ENCODE results near the gene TMEM131.
"Not testable (repeated sequence)": the region's sequence is repeated elsewhere in the genome, so short reads cannot be mapped to it uniquely, and the experiment has no call there.

TMEM131 gene

GRCh38 chr2:97907369-97908100 lies 88.2 kb downstream of the TMEM131 start:
- DNase-seq: no peak

DNA sequence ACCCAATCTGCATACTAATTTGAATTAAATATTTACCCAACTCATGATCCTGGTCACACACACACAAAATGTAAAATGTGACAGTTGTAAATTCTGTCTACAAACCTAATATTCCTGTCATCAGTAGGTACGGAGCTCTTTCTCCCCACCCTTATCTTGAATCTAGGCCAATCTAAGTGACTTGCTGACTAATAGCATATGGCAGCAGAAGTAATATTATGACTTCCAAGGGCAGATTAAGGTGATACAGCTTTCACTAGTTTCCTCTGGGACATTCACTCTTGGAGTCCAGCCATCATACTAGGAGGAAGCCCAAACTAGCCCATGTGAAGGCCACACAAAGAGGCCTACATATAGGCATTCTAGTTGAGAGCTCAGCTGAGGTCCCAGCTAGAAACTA lies 89.4 kb downstream of the TMEM131 start:
- DNase-seq: no peak

DNA sequence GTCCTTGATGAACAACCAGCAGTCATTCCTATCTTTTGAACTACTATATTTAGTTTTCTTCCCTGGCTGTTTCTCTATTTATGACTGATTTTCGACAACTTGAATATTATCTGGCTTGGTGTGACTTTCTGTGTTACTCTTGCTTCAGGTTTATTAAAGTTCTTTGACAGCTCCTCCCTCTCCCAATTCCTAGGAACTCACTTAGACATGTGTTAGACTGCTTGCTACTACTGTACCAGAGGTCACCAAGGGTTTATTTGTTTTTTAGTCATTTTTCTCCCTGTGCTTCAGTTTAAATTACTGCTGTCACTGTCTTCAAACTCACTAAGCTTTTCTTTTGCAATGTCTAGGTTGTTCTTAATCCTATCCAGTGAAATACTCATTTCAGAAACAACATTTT lies 90.5 kb downstream of the TMEM131 start:
- DNase-seq: no peak

DNA sequence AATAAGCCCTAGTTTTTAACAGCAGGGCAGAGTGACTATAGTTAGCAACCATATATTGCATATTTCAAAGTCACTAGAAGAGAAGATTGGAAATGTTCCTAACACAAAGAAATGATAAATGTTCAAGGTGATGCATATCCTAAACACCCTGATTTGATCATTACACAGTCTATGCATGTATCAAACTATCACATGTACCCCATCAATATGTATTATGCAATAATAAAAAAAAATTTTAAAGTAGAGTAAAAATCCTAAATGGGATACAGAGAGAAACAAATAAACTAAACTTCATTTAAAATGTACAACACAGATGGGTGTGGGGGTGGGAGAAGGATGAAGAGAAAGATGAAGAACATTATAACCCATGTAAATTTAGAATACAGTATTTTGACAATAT lies 93.9 kb downstream of the TMEM131 start:
- DNase-seq: no peak

DNA sequence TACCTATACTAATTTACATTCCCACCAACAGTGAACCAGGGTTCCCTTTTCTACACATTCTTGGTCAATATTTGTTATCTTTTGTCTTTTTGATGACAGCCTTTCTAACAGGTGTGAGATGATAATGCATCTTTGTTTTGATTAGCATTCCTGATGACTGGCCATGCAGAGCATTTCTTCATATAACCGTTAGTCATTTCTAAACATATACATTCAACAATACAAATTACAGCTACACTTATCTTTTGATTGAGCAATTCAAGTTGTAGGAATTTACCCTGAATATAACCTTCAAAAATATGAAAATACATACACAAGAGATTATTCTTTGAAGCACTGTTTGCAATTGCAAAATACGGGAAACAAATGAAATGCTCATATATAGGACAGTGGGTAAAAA lies 94.9 kb downstream of the TMEM131 start:
- no peak for DNase-seq

GRCh38 chr2:97893042-97893441 lies 102.7 kb downstream of the TMEM131 start:
- DNase-seq: not testable (repeated sequence)

DNA sequence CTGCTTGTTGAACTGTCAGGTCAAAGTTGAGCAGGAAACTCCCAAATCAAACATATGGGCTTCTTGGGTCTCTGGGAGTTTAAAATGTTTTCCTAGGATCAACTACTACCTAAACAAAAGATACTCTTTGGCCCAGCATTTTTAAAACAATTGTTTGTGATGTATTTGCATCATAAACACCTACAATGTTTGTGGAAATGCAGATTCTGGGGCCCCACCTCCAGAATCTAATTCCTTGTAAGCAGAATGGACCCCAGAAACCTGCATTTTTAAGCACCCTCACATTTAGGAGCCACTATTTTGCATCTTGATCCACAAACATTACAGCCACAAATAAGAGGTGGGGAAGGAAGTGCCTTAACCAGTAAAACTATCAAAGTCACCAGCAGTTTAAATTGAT lies 104.1 kb downstream of the TMEM131 start:
- no peak for DNase-seq

DNA sequence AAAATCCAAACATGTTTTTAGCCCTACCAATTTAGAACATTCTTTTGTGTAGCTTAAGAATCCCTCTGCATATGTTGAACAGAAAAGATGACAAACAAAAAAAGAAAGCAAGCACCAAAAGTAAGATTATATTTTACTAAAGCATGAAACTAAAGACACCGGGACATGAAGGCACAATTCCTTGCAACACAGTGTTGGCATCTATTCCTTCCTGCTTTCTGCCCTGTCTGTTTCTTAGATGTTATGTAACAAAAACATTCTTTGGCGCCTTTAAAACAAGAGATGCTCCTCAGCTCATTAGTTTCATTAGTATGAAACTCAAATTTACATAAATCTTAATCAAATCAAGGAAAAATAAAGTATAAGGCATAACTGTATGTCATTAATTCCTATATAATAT lies 106.6 kb downstream of the TMEM131 start:
- no peak for DNase-seq

- DNase-seq: no peak
Observed at GRCh38 chr2:97885841-97886240, 109.9 kb downstream of the TMEM131 start.

DNA sequence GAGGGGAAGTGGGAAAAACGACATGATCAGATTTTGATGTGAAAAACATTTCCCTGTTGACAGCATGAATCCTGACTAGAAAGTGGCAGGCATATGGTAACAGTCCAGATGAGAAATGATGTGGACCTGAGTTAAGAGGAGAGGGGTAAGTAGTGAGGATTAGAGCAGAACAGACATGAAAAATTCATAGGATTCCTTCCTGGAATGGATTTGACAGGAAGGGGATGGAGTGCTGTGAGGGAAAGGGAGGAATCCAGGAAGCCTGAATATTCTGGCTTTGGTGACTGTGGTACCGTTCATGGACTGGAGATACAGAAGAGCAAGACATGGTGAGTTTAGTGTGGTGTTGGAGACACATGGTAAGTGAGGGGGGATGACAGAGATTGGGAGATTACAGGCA lies 115.4 kb downstream of the TMEM131 start:
- no peak for DNase-seq

DNA sequence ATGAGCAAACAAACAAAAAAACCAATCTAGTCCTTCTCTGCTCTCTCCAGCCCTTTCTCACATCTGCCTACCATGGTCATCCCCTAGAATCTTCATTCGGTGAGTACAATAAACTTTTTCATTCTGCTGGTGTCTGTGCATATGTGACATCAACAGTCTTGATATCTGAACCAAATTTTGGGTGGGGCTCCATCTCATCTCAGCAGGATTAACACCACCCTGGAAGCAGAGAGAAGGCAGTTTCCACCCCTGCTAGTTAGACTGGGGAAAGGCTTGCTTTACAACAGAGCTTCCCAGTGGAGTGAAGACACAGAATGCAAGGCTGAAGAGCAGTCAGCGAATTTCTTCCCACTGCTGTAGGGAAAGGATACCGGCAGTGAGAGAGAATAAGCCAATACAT lies 116.9 kb downstream of the TMEM131 start:
- no peak for DNase-seq

DNA sequence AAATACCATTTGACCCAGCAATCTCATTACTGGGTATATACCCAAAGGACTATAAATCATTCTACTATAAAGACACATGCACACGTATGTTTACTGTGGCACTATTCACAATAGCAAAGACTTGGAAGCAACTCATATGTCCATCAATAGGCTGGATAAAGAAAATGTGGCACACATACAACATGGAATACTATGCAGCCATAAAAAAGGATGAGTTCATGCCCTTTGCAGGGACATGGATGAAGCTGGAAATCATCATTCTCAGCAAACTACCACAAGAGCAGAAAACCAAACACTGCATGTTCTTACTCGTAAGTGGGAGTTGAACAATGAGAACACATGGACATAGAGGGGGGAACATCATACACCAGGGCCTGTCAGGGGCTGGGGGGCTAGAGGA lies 117.4 kb downstream of the TMEM131 start:
- not testable (repeated sequence) for DNase-seq

GRCh38 chr2:97871096-97871780 lies 124.5 kb downstream of the TMEM131 start:
- DNase-seq: no peak

GRCh38 chr2:97870396-97870843 lies 125.3 kb downstream of the TMEM131 start:
- no peak for DNase-seq

- DNase-seq: no peak
Observed at GRCh38 chr2:97869722-97870346, 125.9 kb downstream of the TMEM131 start.

- no peak for DNase-seq
Observed at GRCh38 chr2:97868986-97869721, 126.6 kb downstream of the TMEM131 start.

- no peak for DNase-seq
Observed at GRCh38 chr2:97863829-97864228, 131.9 kb downstream of the TMEM131 start.

- DNase-seq: no peak
Observed at GRCh38 chr2:97861177-97861576, 134.6 kb downstream of the TMEM131 start.

DNA sequence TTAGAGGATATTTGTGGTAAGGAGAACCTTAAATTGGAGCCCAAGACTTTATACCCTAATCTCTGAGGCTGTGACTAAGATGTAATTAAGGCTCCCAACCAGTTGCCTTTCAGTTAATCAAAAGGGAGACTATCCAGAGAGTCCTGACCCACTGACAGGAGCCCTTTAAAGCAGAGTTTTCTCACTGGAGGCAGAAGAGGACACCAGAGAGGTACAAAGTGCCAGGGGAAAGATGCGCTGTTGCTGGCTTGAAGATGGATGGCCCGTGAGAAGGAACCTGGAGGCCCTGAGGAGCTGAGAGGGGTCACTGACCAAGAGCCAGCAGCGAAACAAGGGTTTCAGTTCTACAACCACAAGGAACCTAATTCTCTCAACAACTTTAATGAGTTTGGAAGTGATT lies 137.3 kb downstream of the TMEM131 start:
- DNase-seq: no peak

GRCh38 chr2:97857553-97857952 lies 138.2 kb downstream of the TMEM131 start:
- DNase-seq: no peak

- not testable (repeated sequence) for DNase-seq
Observed at GRCh38 chr2:97853057-97853456, 142.7 kb downstream of the TMEM131 start.

DNA sequence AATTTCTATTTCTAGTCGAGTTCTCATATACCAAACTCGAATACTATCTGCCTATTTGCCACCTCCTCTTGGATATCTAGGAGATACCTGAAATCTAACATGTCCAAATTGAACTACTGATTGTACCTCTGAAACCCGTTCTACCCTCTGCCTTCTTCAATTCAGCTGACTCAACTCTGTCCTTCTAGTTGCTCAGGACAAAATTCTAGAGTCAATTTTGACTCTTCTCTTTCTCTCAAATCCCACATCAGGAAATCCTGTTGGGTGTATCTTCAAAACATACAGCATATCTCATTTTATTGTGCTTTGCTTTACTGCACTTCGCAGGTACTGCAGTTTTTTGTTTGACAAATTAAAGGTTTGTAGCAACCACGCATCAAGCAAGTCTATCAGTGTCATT lies 144.6 kb downstream of the TMEM131 start:
- no peak for DNase-seq

- DNase-seq: no peak
Observed at GRCh38 chr2:97849881-97850528, 145.7 kb downstream of the TMEM131 start.
